Measurements from ENCODE around the gene LINS1.

Gene LINS1

GRCh38 chr15:100531823-100532327, 70.1 kb downstream of the LINS1 start:
- DNase-seq (ENCODE audit: low read depth in 1 of 2, low spot score in 1 of 2): no peak
- no peak for TF ChIP-seq JUND (IDR thresholded peaks at IDR 0.05; ENCODE audit: low read depth)
- in situ Hi-C loops (cut with HindIII; ENCODE audit: low pct_unique_long_range_greater_than_20kb, low sequenced_read_pairs): no loop called here

GRCh38 chr15:100531204-100531603, 70.8 kb downstream of the LINS1 start:
- no peak for DNase-seq (ENCODE audit: low read depth in 1 of 2, low spot score in 1 of 2)
- TF ChIP-seq JUND (IDR thresholded peaks at IDR 0.05; ENCODE audit: low read depth): no peak
- in situ Hi-C loops (cut with HindIII; ENCODE audit: low pct_unique_long_range_greater_than_20kb, low sequenced_read_pairs): no loop called here

DNA sequence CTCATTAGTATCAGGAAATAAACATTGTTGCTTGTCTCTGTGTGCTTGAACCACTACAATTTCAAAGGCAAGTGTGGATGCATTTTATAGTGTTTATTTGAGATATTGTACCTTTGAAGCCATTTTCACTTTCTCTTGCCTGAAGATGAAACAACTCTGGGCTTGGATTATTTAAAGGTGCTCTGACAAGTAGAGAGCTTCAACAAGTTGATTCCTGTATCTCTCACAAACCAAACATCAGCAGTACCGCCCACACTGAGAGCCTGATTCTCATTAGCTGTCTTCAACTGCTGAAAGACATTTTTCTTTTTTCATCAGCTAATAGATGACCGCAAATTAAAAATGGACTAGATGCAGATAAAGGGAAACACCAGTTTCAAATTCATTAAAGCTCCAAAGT, 72.4 kb downstream of the LINS1 start:
- TF ChIP-seq JUND (IDR thresholded peaks at IDR 0.05; ENCODE audit: low read depth): no peak
- DNase-seq (ENCODE audit: low read depth in 1 of 2, low spot score in 1 of 2): no peak
- in situ Hi-C loops (cut with HindIII; ENCODE audit: low pct_unique_long_range_greater_than_20kb, low sequenced_read_pairs): no loop called here

- in situ Hi-C loops (cut with HindIII; ENCODE audit: low pct_unique_long_range_greater_than_20kb, low sequenced_read_pairs): no loop called here
- DNase-seq (ENCODE audit: low read depth in 1 of 2, low spot score in 1 of 2): no peak
- no peak for TF ChIP-seq JUND (IDR thresholded peaks at IDR 0.05; ENCODE audit: low read depth)
These were observed 73.1 kb downstream of the LINS1 start, which contains the start of gene CERS3 for GRCh38 chr15:100528833-100529428. Gene CERS3, minus strand, starts transcription at chr15:100528950. Its CDS starts 27,101 bp downstream, at chr15:100501849.

DNA sequence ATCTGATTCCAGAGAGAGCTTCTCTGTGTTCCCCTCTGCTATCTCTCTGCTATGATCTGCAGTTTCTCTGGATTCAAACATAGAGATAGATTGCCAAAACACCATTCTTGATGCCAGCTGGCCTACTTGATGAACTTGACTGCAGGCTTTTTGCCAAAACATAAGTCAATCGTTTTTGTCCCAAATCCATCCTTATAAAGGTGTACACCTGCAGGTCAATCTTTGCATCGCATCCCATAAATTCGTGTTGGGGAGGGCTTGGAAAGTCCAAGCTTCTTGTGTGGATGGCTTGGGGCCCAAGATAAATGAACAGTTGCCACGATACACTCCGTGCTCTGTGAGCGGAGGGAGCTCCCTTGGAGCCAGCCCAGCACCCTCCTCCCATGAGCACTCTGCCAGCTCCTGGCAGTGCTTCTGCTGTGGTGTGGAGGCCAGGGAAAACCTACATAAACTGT, 75.9 kb downstream of the LINS1 start:
- DNase-seq (ENCODE audit: low read depth in 1 of 2, low spot score in 1 of 2): no peak
- in situ Hi-C loops (cut with HindIII; ENCODE audit: low pct_unique_long_range_greater_than_20kb, low sequenced_read_pairs): no loop called here
- no peak for TF ChIP-seq JUND (IDR thresholded peaks at IDR 0.05; ENCODE audit: low read depth)

DNA sequence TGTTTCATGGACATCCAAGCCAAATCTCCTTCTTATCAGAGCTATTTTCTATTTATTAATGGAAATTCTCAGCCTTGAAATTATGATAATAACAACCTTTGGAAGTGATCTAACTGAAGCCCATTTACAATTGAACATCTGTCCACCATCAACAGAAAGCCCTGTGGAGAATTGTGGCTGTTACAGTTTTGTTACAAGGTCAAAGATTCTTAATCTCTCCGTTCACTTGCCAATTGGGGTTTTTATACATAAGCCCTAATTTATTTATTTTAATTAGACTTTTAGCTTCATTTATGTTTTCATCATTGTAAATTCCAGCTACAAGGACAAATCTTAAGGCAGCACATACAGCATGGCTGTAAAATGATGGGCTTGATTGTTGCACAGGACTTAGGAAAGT, 76.5 kb downstream of the LINS1 start:
- in situ Hi-C loops (cut with HindIII; ENCODE audit: low pct_unique_long_range_greater_than_20kb, low sequenced_read_pairs): no loop called here
- DNase-seq (ENCODE audit: low read depth in 1 of 2, low spot score in 1 of 2): no peak
- TF ChIP-seq JUND (IDR thresholded peaks at IDR 0.05; ENCODE audit: low read depth): no peak

- no peak for DNase-seq (ENCODE audit: low read depth in 1 of 2, low spot score in 1 of 2)
- in situ Hi-C loops (cut with HindIII; ENCODE audit: low pct_unique_long_range_greater_than_20kb, low sequenced_read_pairs): no loop called here
- no peak for TF ChIP-seq JUND (IDR thresholded peaks at IDR 0.05; ENCODE audit: low read depth)
These were observed 77.7 kb downstream of the LINS1 start for GRCh38 chr15:100524326-100524725.

- TF ChIP-seq JUND (IDR thresholded peaks at IDR 0.05; ENCODE audit: low read depth): no peak
- in situ Hi-C loops (cut with HindIII; ENCODE audit: low pct_unique_long_range_greater_than_20kb, low sequenced_read_pairs): no loop called here
- DNase-seq (ENCODE audit: low read depth in 1 of 2, low spot score in 1 of 2): no peak
These were observed 80.1 kb downstream of the LINS1 start for GRCh38 chr15:100521907-100522306.

- TF ChIP-seq JUND (IDR thresholded peaks at IDR 0.05; ENCODE audit: low read depth): no peak
- no peak for DNase-seq (ENCODE audit: low read depth in 1 of 2, low spot score in 1 of 2)
- in situ Hi-C loops (cut with HindIII; ENCODE audit: low pct_unique_long_range_greater_than_20kb, low sequenced_read_pairs): no loop called here
These were observed 81.7 kb downstream of the LINS1 start for GRCh38 chr15:100520132-100520921.

DNA sequence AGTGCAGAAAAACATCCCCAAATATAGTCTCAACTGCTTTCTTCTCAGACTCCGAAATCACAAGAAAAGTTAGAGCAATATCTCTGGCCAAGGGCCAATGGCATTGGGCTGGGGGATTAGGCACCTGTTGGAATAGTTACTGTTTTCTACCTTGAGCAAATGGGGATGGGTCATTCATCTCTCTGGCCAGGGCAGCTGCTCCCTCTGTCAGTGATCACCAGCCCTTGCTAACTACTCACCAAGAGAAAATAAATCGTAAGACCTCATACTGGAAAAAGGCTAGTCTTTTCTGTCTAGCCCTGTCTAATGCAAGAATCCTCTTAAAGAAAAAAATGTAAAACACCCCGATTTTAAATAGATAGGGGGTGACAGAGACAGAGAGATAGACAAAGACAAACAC, 84.1 kb downstream of the LINS1 start:
- no peak for TF ChIP-seq JUND (IDR thresholded peaks at IDR 0.05; ENCODE audit: low read depth)
- DNase-seq (ENCODE audit: low read depth in 1 of 2, low spot score in 1 of 2): no peak
- in situ Hi-C loops (cut with HindIII; ENCODE audit: low pct_unique_long_range_greater_than_20kb, low sequenced_read_pairs): no loop called here

All from T47D (cell line).